WTC11 (cell line): ENCODE data around the gene CACNB4.

Source experiments
- ATF2 ChIP-seq: sonication (generic); formaldehyde crosslinking; IDR thresholded peaks from 2 replicates; pipeline ENCODE4 v1.8.1; 2022; ENCODE audit warnings: low read depth, missing genetic modification reagents, borderline replicate concordance
- E2F1 ChIP-seq: sonication (generic); formaldehyde crosslinking; IDR thresholded peaks from 2 replicates; pipeline ENCODE4 v1.8.0; 2022; ENCODE audit warnings: mild to moderate bottlenecking, missing genetic modification reagents
- FOXK1 ChIP-seq: sonication (generic); formaldehyde crosslinking; IDR thresholded peaks from 2 replicates; pipeline ENCODE4 v1.8.0; 2022; ENCODE audit warnings: mild to moderate bottlenecking, moderate library complexity, missing genetic modification reagents
- GRHL2 ChIP-seq: fragments of 250-450 bp; sonication (Bioruptor Pico); IDR thresholded peaks from 2 replicates; pipeline ENCODE4 v1.8.0; 2022; ENCODE audit warnings: mild to moderate bottlenecking, moderate library complexity; ENCODE audit not compliant: insufficient replicate concordance, severe bottlenecking
- IRF2 ChIP-seq: sonication (generic); formaldehyde crosslinking; IDR thresholded peaks from 2 replicates; pipeline ENCODE4 v1.8.0; 2022; ENCODE audit warnings: low read depth, missing genetic modification reagents, borderline replicate concordance
- NFATC4 ChIP-seq: fragments of 250-450 bp; sonication (Bioruptor Pico); IDR thresholded peaks from 2 replicates; pipeline ENCODE4 v1.9.0; 2021; ENCODE audit warnings: mild to moderate bottlenecking
- NR3C1 ChIP-seq: sonication (generic); formaldehyde crosslinking; conservative IDR thresholded peaks from 2 replicates; pipeline ENCODE4 v1.8.1; 2023; ENCODE audit warnings: low read depth, mild to moderate bottlenecking, missing genetic modification reagents
- TEAD1 ChIP-seq: sonication (generic); formaldehyde crosslinking; IDR thresholded peaks from 2 replicates; pipeline ENCODE4 v1.8.0; 2022; ENCODE audit warnings: mild to moderate bottlenecking, missing genetic modification reagents
- ZMAT4 ChIP-seq: fragments of 250-450 bp; sonication (Bioruptor Pico); IDR thresholded peaks from 2 replicates; pipeline ENCODE4 v1.9.0; 2021; ENCODE audit warnings: mild to moderate bottlenecking
- TF ChIP-seq, protein P1 (sequence below): fragments of 200-600 bp; IDR thresholded peaks from 2 replicates; pipeline ENCODE4 v1.8.0; 2022; ENCODE audit warnings: antibody characterized with exemption
- TF ChIP-seq, protein P2 (sequence below): sonication (generic); formaldehyde crosslinking; IDR thresholded peaks from 2 replicates; pipeline ENCODE4 v1.8.1; 2023; ENCODE audit warnings: mild to moderate bottlenecking, missing genetic modification reagents

- TF ChIP-seq, protein P1, sequence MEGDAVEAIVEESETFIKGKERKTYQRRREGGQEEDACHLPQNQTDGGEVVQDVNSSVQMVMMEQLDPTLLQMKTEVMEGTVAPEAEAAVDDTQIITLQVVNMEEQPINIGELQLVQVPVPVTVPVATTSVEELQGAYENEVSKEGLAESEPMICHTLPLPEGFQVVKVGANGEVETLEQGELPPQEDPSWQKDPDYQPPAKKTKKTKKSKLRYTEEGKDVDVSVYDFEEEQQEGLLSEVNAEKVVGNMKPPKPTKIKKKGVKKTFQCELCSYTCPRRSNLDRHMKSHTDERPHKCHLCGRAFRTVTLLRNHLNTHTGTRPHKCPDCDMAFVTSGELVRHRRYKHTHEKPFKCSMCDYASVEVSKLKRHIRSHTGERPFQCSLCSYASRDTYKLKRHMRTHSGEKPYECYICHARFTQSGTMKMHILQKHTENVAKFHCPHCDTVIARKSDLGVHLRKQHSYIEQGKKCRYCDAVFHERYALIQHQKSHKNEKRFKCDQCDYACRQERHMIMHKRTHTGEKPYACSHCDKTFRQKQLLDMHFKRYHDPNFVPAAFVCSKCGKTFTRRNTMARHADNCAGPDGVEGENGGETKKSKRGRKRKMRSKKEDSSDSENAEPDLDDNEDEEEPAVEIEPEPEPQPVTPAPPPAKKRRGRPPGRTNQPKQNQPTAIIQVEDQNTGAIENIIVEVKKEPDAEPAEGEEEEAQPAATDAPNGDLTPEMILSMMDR = no peak
- no peak for TF ChIP-seq GRHL2 (CRISPR knock-in tag)
- no peak for TF ChIP-seq NR3C1
- no peak for TF ChIP-seq TEAD1
- TF ChIP-seq, protein P2, sequence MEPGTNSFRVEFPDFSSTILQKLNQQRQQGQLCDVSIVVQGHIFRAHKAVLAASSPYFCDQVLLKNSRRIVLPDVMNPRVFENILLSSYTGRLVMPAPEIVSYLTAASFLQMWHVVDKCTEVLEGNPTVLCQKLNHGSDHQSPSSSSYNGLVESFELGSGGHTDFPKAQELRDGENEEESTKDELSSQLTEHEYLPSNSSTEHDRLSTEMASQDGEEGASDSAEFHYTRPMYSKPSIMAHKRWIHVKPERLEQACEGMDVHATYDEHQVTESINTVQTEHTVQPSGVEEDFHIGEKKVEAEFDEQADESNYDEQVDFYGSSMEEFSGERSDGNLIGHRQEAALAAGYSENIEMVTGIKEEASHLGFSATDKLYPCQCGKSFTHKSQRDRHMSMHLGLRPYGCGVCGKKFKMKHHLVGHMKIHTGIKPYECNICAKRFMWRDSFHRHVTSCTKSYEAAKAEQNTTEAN = no peak
- TF ChIP-seq IRF2 (CRISPR knock-in tag) = no peak
- TF ChIP-seq FOXK1 = no peak
- TF ChIP-seq ATF2 (CRISPR knock-in tag) = no peak
- TF ChIP-seq E2F1 (CRISPR knock-in tag) = no peak
- TF ChIP-seq ZMAT4 = no peak
- no peak for TF ChIP-seq NFATC4
Observed at GRCh38 chr2:151824886-151825285, 274.0 kb downstream of the CACNB4 start.
